H9 (cell line): ENCODE results near the gene AMPH. TPM values are rescaled to one million over a fixed set of nuclear protein-coding genes. Genes with fewer than 3 reads are reported as not detected.

Experiments
- DNase-seq: peaks from one replicate; pipeline ENCODE4 v3.0.0-alpha.2; 2017
- H2AFZ ChIP-seq: one replicate; pipeline ENCODE4 v1.6.1; 2013; ENCODE audit warnings: mild to moderate bottlenecking, low read length, control low read depth, moderate library complexity
- H2AK5ac ChIP-seq: 2 replicates; pipeline ENCODE4 v1.6.1; 2013; ENCODE audit warnings: low read length, control low read depth, mixed read lengths; ENCODE audit not compliant: insufficient read length
- H2BK120ac ChIP-seq: one replicate; pipeline ENCODE4 v1.6.1; 2013; ENCODE audit warnings: low read depth, mild to moderate bottlenecking, low read length, control low read depth, inconsistent platforms; ENCODE audit not compliant: poor library complexity, severe bottlenecking
- H2BK12ac ChIP-seq: 2 replicates; pipeline ENCODE4 v1.6.1; 2013; ENCODE audit warnings: low read length, control low read depth, mixed read lengths, low read depth; ENCODE audit not compliant: insufficient read length
- H2BK15ac ChIP-seq: 2 replicates; pipeline ENCODE4 v1.6.1; 2013; ENCODE audit warnings: low read depth, low read length, control low read depth
- H2BK20ac ChIP-seq: one replicate; pipeline ENCODE4 v1.6.1; 2013; ENCODE audit warnings: low read depth, mild to moderate bottlenecking, low read length, control low read depth, inconsistent platforms; ENCODE audit not compliant: poor library complexity, severe bottlenecking
- H2BK5ac ChIP-seq: 2 replicates; pipeline ENCODE4 v1.6.1; 2013; ENCODE audit warnings: low read length, control low read depth, mixed read lengths; ENCODE audit not compliant: insufficient read length
- H3K14ac ChIP-seq: 2 replicates; pipeline ENCODE4 v1.6.1; 2013; ENCODE audit warnings: low read length, control low read depth; ENCODE audit not compliant: insufficient read depth
- H3K18ac ChIP-seq: 2 replicates; pipeline ENCODE4 v1.6.1; 2013; ENCODE audit warnings: low read depth, mild to moderate bottlenecking, mixed read lengths, low read length, control low read depth; ENCODE audit not compliant: insufficient read length
- H3K23ac ChIP-seq: 2 replicates; pipeline ENCODE4 v1.6.1; 2013; ENCODE audit warnings: low read length, control low read depth, mixed read lengths, low read depth; ENCODE audit not compliant: insufficient read length
- H3K23me2 ChIP-seq: 2 replicates; pipeline ENCODE4 v1.6.1; 2013; ENCODE audit warnings: low read depth, mild to moderate bottlenecking, mixed read lengths, low read length, control low read depth; ENCODE audit not compliant: insufficient read length, poor library complexity, severe bottlenecking
- H3K27ac ChIP-seq: 2 replicates; pipeline ENCODE4 v1.5.1; 2013; ENCODE audit warnings: low read length, control low read depth, mixed read lengths, low read depth; ENCODE audit not compliant: insufficient read length
- H3K27me3 ChIP-seq: 2 replicates; pipeline ENCODE4 v1.6.1; 2013; ENCODE audit warnings: low read length, control low read depth, inconsistent platforms; ENCODE audit not compliant: insufficient read depth
- H3K4ac ChIP-seq: 2 replicates; pipeline ENCODE4 v1.6.1; 2013; ENCODE audit warnings: low read depth, mild to moderate bottlenecking, control low read depth, inconsistent platforms, low read length, moderate library complexity
- H3K4me1 ChIP-seq: 2 replicates; pipeline ENCODE4 v1.6.1; 2013; ENCODE audit warnings: low read length, control low read depth, inconsistent platforms; ENCODE audit not compliant: insufficient read depth
- H3K4me2 ChIP-seq: 2 replicates; pipeline ENCODE4 v1.6.1; 2013; ENCODE audit warnings: low read length, control low read depth, mixed read lengths; ENCODE audit not compliant: insufficient read length, insufficient read depth
- H3K56ac ChIP-seq: 2 replicates; pipeline ENCODE4 v1.6.1; 2013; ENCODE audit warnings: low read depth, mild to moderate bottlenecking, mixed read lengths, low read length, control low read depth; ENCODE audit not compliant: insufficient read length
- H3K79me1 ChIP-seq: 2 replicates; pipeline ENCODE4 v1.6.1; 2013; ENCODE audit warnings: low read depth, mild to moderate bottlenecking, moderate library complexity, low read length, control low read depth, inconsistent platforms; ENCODE audit not compliant: insufficient read depth, poor library complexity, severe bottlenecking
- H3K79me2 ChIP-seq: 2 replicates; pipeline ENCODE4 v1.6.1; 2013; ENCODE audit warnings: low read length, control low read depth, inconsistent platforms; ENCODE audit not compliant: insufficient read depth
- H3K9ac ChIP-seq: 2 replicates; pipeline ENCODE4 v1.6.1; 2013; ENCODE audit warnings: low read length, control low read depth, mixed read lengths; ENCODE audit not compliant: insufficient read length; ENCODE audit errors: extremely low read depth
- H3K9me3 ChIP-seq: one replicate; pipeline ENCODE4 v1.6.1; 2013; ENCODE audit warnings: low read depth, low read length, inconsistent platforms; ENCODE audit not compliant: control insufficient read depth
- H3T11ph ChIP-seq: one replicate; pipeline ENCODE4 v1.6.1; 2013; ENCODE audit warnings: mild to moderate bottlenecking, low read length, control low read depth, inconsistent platforms
- H4K20me1 ChIP-seq: one replicate; pipeline ENCODE4 v1.6.1; 2013; ENCODE audit not compliant: control insufficient read depth, insufficient read length, insufficient read depth
- H4K5ac ChIP-seq: 2 replicates; pipeline ENCODE4 v1.6.1; 2013; ENCODE audit warnings: low read depth, mild to moderate bottlenecking, mixed read lengths, low read length, control low read depth; ENCODE audit not compliant: insufficient read length
- H4K8ac ChIP-seq: replicated peaks from 2 replicates; pipeline ENCODE4 v1.6.1; 2013; ENCODE audit warnings: low read length, control low read depth, mixed read lengths, low read depth; ENCODE audit not compliant: insufficient read length
- H4K91ac ChIP-seq: 2 replicates; pipeline ENCODE4 v1.6.1; 2013; ENCODE audit warnings: low read depth, mild to moderate bottlenecking, moderate library complexity, mixed read lengths, low read length, control low read depth; ENCODE audit not compliant: insufficient read length
- H3K27ac Mint-ChIP-seq, 3 experiments: 2 replicates in 2 of 3; 3 replicates in 1 of 3; pipeline ENCODE4 v1.8.0; 2020 to 2021; ENCODE audit warnings: mixed read lengths in 3 of 3, mild to moderate bottlenecking in 1 of 3, moderate library complexity in 1 of 3
- H3K27me3 Mint-ChIP-seq: 2 replicates; pipeline ENCODE4 v1.8.0; 2021; ENCODE audit warnings: low read depth, mild to moderate bottlenecking, moderate library complexity, mixed read lengths
- H3K36me3 Mint-ChIP-seq, 3 experiments: 2 replicates in 2 of 3; 3 replicates in 1 of 3; pipeline ENCODE4 v1.8.0; 2020 to 2021; ENCODE audit warnings: low read depth in 3 of 3, mixed read lengths in 3 of 3; ENCODE audit not compliant: insufficient read depth in 1 of 3
- H3K4me1 Mint-ChIP-seq, 2 experiments: 2 replicates each; pipeline ENCODE4 v1.8.0; 2020; ENCODE audit warnings: mixed read lengths in 2 of 2
- H3K4me3 Mint-ChIP-seq, 2 experiments: 2 replicates in 1 of 2; 3 replicates in 1 of 2; pipeline ENCODE4 v1.8.0; 2020 to 2021; ENCODE audit warnings: mild to moderate bottlenecking in 2 of 2, mixed read lengths in 2 of 2, moderate library complexity in 1 of 2
- H3K9me3 Mint-ChIP-seq, 2 experiments: 2 replicates in 1 of 2; 3 replicates in 1 of 2; pipeline ENCODE4 v1.8.0; 2020; ENCODE audit warnings: mild to moderate bottlenecking in 2 of 2, mixed read lengths in 2 of 2, moderate library complexity in 1 of 2
- WGBS: extraction: QIAGEN DNeasy Blood & Tissue Kit; methylation state at CpG from one replicate; pipeline ENCODE4 v1.1.7; 2013; ENCODE audit warnings: missing lambda C conversion rate, low lambda C conversion rate, mixed read lengths; ENCODE audit not compliant: insufficient read length; ENCODE audit errors: extremely low coverage; 5-methylcytosine and 5-hydroxymethylcytosine counted together
- total RNA-seq: library from RNA; stranded (reverse); gene quantifications from 2 replicates; pipeline ENCODE4 v1.2.1, GENCODE V29; 2021
- TF ChIP-seq, protein P1 (sequence below): fragments of 200-600 bp; sonication (generic); conservative IDR thresholded peaks from 3 replicates; pipeline ENCODE4 v1.8.0; 2021; ENCODE audit warnings: antibody characterized with exemption, mild to moderate bottlenecking

Gene AMPH
- total RNA-seq, 1 experiment from 2014 or later: 4.8 TPM

DNA sequence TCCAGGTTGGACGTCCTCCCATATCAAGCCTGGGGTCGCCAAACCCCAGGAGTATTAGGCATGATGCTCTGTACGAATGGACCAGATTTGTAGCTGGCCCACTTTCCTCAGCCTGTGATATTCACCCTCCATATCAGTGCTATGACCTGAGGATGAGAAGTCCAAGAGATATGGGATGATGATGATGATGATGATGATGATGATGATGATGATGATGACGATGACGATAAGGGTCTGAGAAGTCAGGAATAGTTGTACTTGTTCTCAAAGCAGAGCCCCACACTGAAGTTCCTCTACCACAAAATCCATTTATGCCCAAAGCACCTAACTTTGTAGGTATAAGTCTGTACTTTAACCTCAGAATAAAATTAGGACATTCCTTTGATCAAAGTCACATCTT is 50.7 kb downstream of the AMPH start:
- H3K9ac ChIP-seq: no peak overlapping the region
- H3K9me3 Mint-ChIP-seq: no peaks in the 10 kb centered on the region; a peak in 3 of 5 replicates

More for the DNA sequence above, 50.7 kb downstream of the AMPH start:
- DNase-seq: no peak
- Histone ChIP-seq H2BK120ac (no peak overlapping the region), H3K23ac (no peak overlapping the region), H4K5ac (no peak overlapping the region), H2BK5ac (no peak overlapping the region), H4K20me1 (no peaks in the 10 kb centered on the region), H3K14ac (no peak overlapping the region), H3K4me1 (no peaks in the 10 kb centered on the region), H3K79me1 (no peaks in the 10 kb centered on the region), H3K23me2 (no peaks in the 10 kb centered on the region), H3K18ac (no peak overlapping the region), H3K27me3 (no peaks in the 10 kb centered on the region), H3K56ac (no peak overlapping the region), H2AFZ (no peak overlapping the region), H2AK5ac (no peak overlapping the region), H3K9me3 (no peaks in the 10 kb centered on the region), H4K91ac (no peak overlapping the region), H2BK12ac (no peak overlapping the region), H3T11ph (no peak overlapping the region), H3K4me2 (no peak overlapping the region), H3K27ac (no peak overlapping the region), H2BK15ac (no peak overlapping the region), H4K8ac (no peak overlapping the region), H2BK20ac (no peak overlapping the region), H3K4ac (no peak overlapping the region), H3K79me2 (no peaks in the 10 kb centered on the region)
- WGBS: no CpG with 5 or more reads among the region's 5 CpGs
- peaks cover 0 to 2% (median 0%) of the 10 kb centered on the region in 3 experiments; a peak in 2 of 7 replicates for H3K36me3 Mint-ChIP-seq
- no peaks in the 10 kb centered on the region; the same call in 1 of the 2 replicates for H3K27me3 Mint-ChIP-seq
- peak overlapping the region in 1 of 3 experiments; percentile 24; a peak in 2 of 7 replicates for H3K27ac Mint-ChIP-seq
- H3K4me1 Mint-ChIP-seq: peaks cover 0 to 12% of the 10 kb centered on the region in 2 experiments; a peak in 3 of 4 replicates
- TF ChIP-seq, protein P1, sequence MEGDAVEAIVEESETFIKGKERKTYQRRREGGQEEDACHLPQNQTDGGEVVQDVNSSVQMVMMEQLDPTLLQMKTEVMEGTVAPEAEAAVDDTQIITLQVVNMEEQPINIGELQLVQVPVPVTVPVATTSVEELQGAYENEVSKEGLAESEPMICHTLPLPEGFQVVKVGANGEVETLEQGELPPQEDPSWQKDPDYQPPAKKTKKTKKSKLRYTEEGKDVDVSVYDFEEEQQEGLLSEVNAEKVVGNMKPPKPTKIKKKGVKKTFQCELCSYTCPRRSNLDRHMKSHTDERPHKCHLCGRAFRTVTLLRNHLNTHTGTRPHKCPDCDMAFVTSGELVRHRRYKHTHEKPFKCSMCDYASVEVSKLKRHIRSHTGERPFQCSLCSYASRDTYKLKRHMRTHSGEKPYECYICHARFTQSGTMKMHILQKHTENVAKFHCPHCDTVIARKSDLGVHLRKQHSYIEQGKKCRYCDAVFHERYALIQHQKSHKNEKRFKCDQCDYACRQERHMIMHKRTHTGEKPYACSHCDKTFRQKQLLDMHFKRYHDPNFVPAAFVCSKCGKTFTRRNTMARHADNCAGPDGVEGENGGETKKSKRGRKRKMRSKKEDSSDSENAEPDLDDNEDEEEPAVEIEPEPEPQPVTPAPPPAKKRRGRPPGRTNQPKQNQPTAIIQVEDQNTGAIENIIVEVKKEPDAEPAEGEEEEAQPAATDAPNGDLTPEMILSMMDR: no peak
- no peak overlapping the region for H3K4me3 Mint-ChIP-seq
